ENCODE measurements around the gene RRBP1.

RRBP1 gene

GRCh38 chr20:17621229-17621968 lies 60.6 kb downstream of the RRBP1 start:
- no peak for DNase-seq (ENCODE audit: low spot score)
- peaks cover 16% of the 10 kb centered on the region for H3K36me3 Mint-ChIP-seq (ENCODE audit: low read depth)
- no peaks in the 10 kb centered on the region for H3K4me1 Mint-ChIP-seq (ENCODE audit: low read depth)
- H3K4me3 Mint-ChIP-seq = no peak overlapping the region
- H3K27ac Mint-ChIP-seq = no peak overlapping the region
- no peaks in the 10 kb centered on the region for H3K27me3 Mint-ChIP-seq (ENCODE audit: low read depth)
- H3K9me3 Mint-ChIP-seq = no peaks in the 10 kb centered on the region

GRCh38 chr20:17620371-17621228 lies 61.4 kb downstream of the RRBP1 start:
- no peaks in the 10 kb centered on the region for H3K4me1 Mint-ChIP-seq (ENCODE audit: low read depth)
- no peaks in the 10 kb centered on the region for H3K27me3 Mint-ChIP-seq (ENCODE audit: low read depth)
- no peak overlapping the region for H3K4me3 Mint-ChIP-seq
- no peak for DNase-seq (ENCODE audit: low spot score)
- no peaks in the 10 kb centered on the region for H3K9me3 Mint-ChIP-seq
- H3K36me3 Mint-ChIP-seq (ENCODE audit: low read depth) = peaks cover 13% of the 10 kb centered on the region
- no peak overlapping the region for H3K27ac Mint-ChIP-seq

GRCh38 chr20:17619351-17620093 lies 62.5 kb downstream of the RRBP1 start:
- Mint-ChIP-seq H3K4me1 (ENCODE audit: low read depth) (no peaks in the 10 kb centered on the region), H3K9me3 (no peaks in the 10 kb centered on the region), H3K27ac (no peak overlapping the region), H3K36me3 (ENCODE audit: low read depth) (peaks cover 14% of the 10 kb centered on the region), H3K27me3 (ENCODE audit: low read depth) (no peaks in the 10 kb centered on the region), H3K4me3 (no peak overlapping the region)
- DNase-seq (ENCODE audit: low spot score) = no peak

- no peak overlapping the region for H3K27ac Mint-ChIP-seq
- H3K36me3 Mint-ChIP-seq (ENCODE audit: low read depth) = peaks cover 13% of the 10 kb centered on the region
- no peaks in the 10 kb centered on the region for H3K27me3 Mint-ChIP-seq (ENCODE audit: low read depth)
- DNase-seq (ENCODE audit: low spot score) = no peak
- H3K4me1 Mint-ChIP-seq (ENCODE audit: low read depth) = no peaks in the 10 kb centered on the region
- no peaks in the 10 kb centered on the region for H3K9me3 Mint-ChIP-seq
- no peak overlapping the region for H3K4me3 Mint-ChIP-seq
Measured at GRCh38 chr20:17618673-17619013, 63.4 kb downstream of the RRBP1 start.

GRCh38 chr20:17617868-17618672 lies 64.0 kb downstream of the RRBP1 start:
- Mint-ChIP-seq H3K9me3 (no peaks in the 10 kb centered on the region), H3K27me3 (ENCODE audit: low read depth) (no peaks in the 10 kb centered on the region), H3K4me3 (no peak overlapping the region), H3K4me1 (ENCODE audit: low read depth) (no peaks in the 10 kb centered on the region), H3K27ac (no peak overlapping the region), H3K36me3 (ENCODE audit: low read depth) (peaks cover 13% of the 10 kb centered on the region)
- DNase-seq (ENCODE audit: low spot score) = no peak

- H3K27me3 Mint-ChIP-seq (ENCODE audit: low read depth) = no peaks in the 10 kb centered on the region
- H3K4me1 Mint-ChIP-seq (ENCODE audit: low read depth) = peaks cover 3% of the 10 kb centered on the region
- H3K9me3 Mint-ChIP-seq = no peaks in the 10 kb centered on the region
- H3K27ac Mint-ChIP-seq = no peak overlapping the region
- DNase-seq (ENCODE audit: low spot score) = no peak
- H3K36me3 Mint-ChIP-seq (ENCODE audit: low read depth) = peaks cover 16% of the 10 kb centered on the region
- H3K4me3 Mint-ChIP-seq = no peak overlapping the region
Measured at GRCh38 chr20:17617212-17617867, 64.7 kb downstream of the RRBP1 start.

GRCh38 chr20:17616480-17617211 lies 65.4 kb downstream of the RRBP1 start:
- Mint-ChIP-seq H3K27ac (no peak overlapping the region), H3K9me3 (no peaks in the 10 kb centered on the region), H3K27me3 (ENCODE audit: low read depth) (no peaks in the 10 kb centered on the region)

GRCh38 chr20:17615645-17616479 lies 66.2 kb downstream of the RRBP1 start:
- Mint-ChIP-seq H3K4me3 (no peak overlapping the region), H3K27me3 (ENCODE audit: low read depth) (no peaks in the 10 kb centered on the region), H3K27ac (no peak overlapping the region), H3K9me3 (no peaks in the 10 kb centered on the region), H3K36me3 (ENCODE audit: low read depth) (peaks cover 16% of the 10 kb centered on the region), H3K4me1 (ENCODE audit: low read depth) (peaks cover 4% of the 10 kb centered on the region)
- DNase-seq (ENCODE audit: low spot score) = no peak

More at GRCh38 chr20:17616480-17617211, 65.4 kb downstream of the RRBP1 start:
- DNase-seq (ENCODE audit: low spot score) = no peak
- H3K4me3 Mint-ChIP-seq = no peak overlapping the region
- peaks cover 4% of the 10 kb centered on the region for H3K4me1 Mint-ChIP-seq (ENCODE audit: low read depth)
- peaks cover 16% of the 10 kb centered on the region for H3K36me3 Mint-ChIP-seq (ENCODE audit: low read depth)

- Mint-ChIP-seq H3K36me3 (ENCODE audit: low read depth) (peaks cover 15% of the 10 kb centered on the region), H3K4me3 (no peak overlapping the region), H3K9me3 (no peaks in the 10 kb centered on the region), H3K27me3 (ENCODE audit: low read depth) (no peaks in the 10 kb centered on the region), H3K27ac (no peak overlapping the region), H3K4me1 (ENCODE audit: low read depth) (peaks cover 13% of the 10 kb centered on the region)
- no peak for DNase-seq (ENCODE audit: low spot score)
Measured at GRCh38 chr20:17614812-17615644, 67.0 kb downstream of the RRBP1 start.

GRCh38 chr20:17614176-17614811 lies 67.7 kb downstream of the RRBP1 start:
- Mint-ChIP-seq H3K27me3 (ENCODE audit: low read depth) (no peaks in the 10 kb centered on the region), H3K27ac (peak overlapping the region; percentile 66), H3K9me3 (no peaks in the 10 kb centered on the region), H3K36me3 (ENCODE audit: low read depth) (peaks cover 18% of the 10 kb centered on the region), H3K4me3 (no peak overlapping the region), H3K4me1 (ENCODE audit: low read depth) (peaks cover 20% of the 10 kb centered on the region)
- no peak for DNase-seq (ENCODE audit: low spot score)

Data from T-helper 2 cell treated with Interferon-gamma antibody and Interleukin-4, amounts not matched to agents 5 μg/mL and 100 μg/mL, for 36 hours (primary cell).